NCI-H526 (cell line): ENCODE data around the gene LPAR1.
A peak's percentile ranks its signal among the peaks of the same experiment; 100 is the strongest.
"Not testable (repeated sequence)": the region's sequence is repeated elsewhere in the genome, so short reads cannot be mapped to it uniquely, and the experiment has no call there.

ENCODE experiments used
- DNase-seq, 2 experiments: peaks; one replicate each; lab custom pipeline; 2025; lab: John Stamatoyannopoulos, UW

Gene LPAR1

GRCh38 chr9:111038331-111039230 lies at the start of gene LPAR1:
LPAR1 (minus strand) TSS chr9:111038470; CDS start chr9:110972117, 66,353 bp downstream.
- DNase-seq: peak in 1 of 2 experiments; percentile 16

GRCh38 chr9:111078391-111079038 lies 40.2 kb upstream of the LPAR1 start:
- no peak for DNase-seq

GRCh38 chr9:111076519-111076918 lies 38.2 kb upstream of the LPAR1 start:
- DNase-seq: no peak

- no peak for DNase-seq
These were observed 37.8 kb upstream of the LPAR1 start for GRCh38 chr9:111076042-111076441.

- DNase-seq: no peak
These were observed 36.1 kb upstream of the LPAR1 start for GRCh38 chr9:111074395-111074794.

- DNase-seq: no peak
These were observed 30.9 kb upstream of the LPAR1 start for GRCh38 chr9:111069183-111069582.

- no peak for DNase-seq
These were observed 30.5 kb upstream of the LPAR1 start for GRCh38 chr9:111068771-111069170.

- no peak for DNase-seq
These were observed 30.1 kb upstream of the LPAR1 start for GRCh38 chr9:111068383-111068730.

GRCh38 chr9:111066468-111066867 lies 28.2 kb upstream of the LPAR1 start:
- no peak for DNase-seq

GRCh38 chr9:111065414-111065813 lies 27.1 kb upstream of the LPAR1 start:
- no peak for DNase-seq

GRCh38 chr9:111064160-111064837 lies 26.0 kb upstream of the LPAR1 start:
- DNase-seq: no peak

- no peak for DNase-seq
These were observed 25.1 kb upstream of the LPAR1 start for GRCh38 chr9:111063332-111063731.

GRCh38 chr9:111058166-111058565 lies 19.9 kb upstream of the LPAR1 start:
- no peak for DNase-seq

GRCh38 chr9:111056538-111056937 lies 18.3 kb upstream of the LPAR1 start:
- no peak for DNase-seq

- DNase-seq: no peak
These were observed 14.5 kb upstream of the LPAR1 start for GRCh38 chr9:111052791-111053190.

GRCh38 chr9:111051400-111051799 lies 13.1 kb upstream of the LPAR1 start:
- DNase-seq: no peak

GRCh38 chr9:111050819-111051218 lies 12.5 kb upstream of the LPAR1 start:
- DNase-seq: no peak

- DNase-seq: not testable (repeated sequence)
These were observed 9.0 kb upstream of the LPAR1 start for GRCh38 chr9:111047287-111047686.

GRCh38 chr9:111041902-111042301 lies 3.6 kb upstream of the LPAR1 start:
- no peak for DNase-seq

- DNase-seq: no peak
These were observed 2.2 kb upstream of the LPAR1 start for GRCh38 chr9:111040494-111040893.

GRCh38 chr9:111039231-111039906 lies 1.1 kb upstream of the LPAR1 start:
- DNase-seq: no peak

- peak in 1 of 2 experiments; percentile 53 for DNase-seq
These were observed 451 bp downstream of the LPAR1 start for GRCh38 chr9:111037708-111038330.
